Liver (tissue), 9 donors: Measurements from ENCODE around the gene ZNF786. TPM values are rescaled to one million over a fixed set of nuclear protein-coding genes. Genes with fewer than 3 reads are reported as not detected.

ENCODE experiments used
- DNase-seq: peaks from one replicate; pipeline ENCODE4 v3.0.0-alpha.2; 2017; ENCODE audit warnings: low spot score
- H3K27ac ChIP-seq, 2 donors: one replicate each; pipeline ENCODE4 v1.7.0; 2013; ENCODE audit warnings: inconsistent platforms in 2 of 2, low read length in 2 of 2, control low read depth in 1 of 2, low read depth in 1 of 2, mild to moderate bottlenecking in 1 of 2
- H3K27me3 ChIP-seq, 4 donors: one replicate each; pipeline versions ENCODE4 v1.6.1 to v1.7.0; 2013; ENCODE audit warnings: low read length in 3 of 4, inconsistent platforms in 1 of 4, mild to moderate bottlenecking in 1 of 4, moderate library complexity in 1 of 4; ENCODE audit not compliant: control insufficient read depth in 4 of 4, insufficient read depth in 4 of 4
- H3K36me3 ChIP-seq, 4 donors: one replicate each; pipeline versions ENCODE4 v1.6.1 to v1.7.0; 2013; ENCODE audit warnings: low read length in 3 of 4, mild to moderate bottlenecking in 3 of 4, low read depth in 1 of 4, moderate library complexity in 1 of 4; ENCODE audit not compliant: control insufficient read depth in 4 of 4, insufficient read depth in 3 of 4
- H3K4me1 ChIP-seq, 4 donors: one replicate each; pipeline versions ENCODE4 v1.6.1 to v1.7.0; 2013; ENCODE audit warnings: low read length in 3 of 4, mild to moderate bottlenecking in 3 of 4, moderate library complexity in 1 of 4; ENCODE audit not compliant: control insufficient read depth in 4 of 4, insufficient read depth in 4 of 4
- H3K4me3 ChIP-seq, 3 donors: one replicate each; pipeline versions ENCODE4 v1.6.1 to v1.7.0; 2013; ENCODE audit warnings: low read length in 3 of 3, control low read depth in 1 of 3, low read depth in 1 of 3, mild to moderate bottlenecking in 1 of 3
- H3K9ac ChIP-seq, 2 donors: one replicate each; pipeline ENCODE4 v1.7.0; 2013; ENCODE audit warnings: low read length in 2 of 2, mild to moderate bottlenecking in 2 of 2, moderate library complexity in 2 of 2, control low read depth in 1 of 2, low read depth in 1 of 2
- H3K9me3 ChIP-seq, 4 donors: one replicate each; pipeline versions ENCODE4 v1.6.1 to v1.7.0; 2013; ENCODE audit warnings: low read length in 3 of 4; ENCODE audit not compliant: control insufficient read depth in 4 of 4
- EGR1 ChIP-seq, 2 donors: IDR thresholded peaks; 2 replicates each; pipeline ENCODE4 v1.6.1; 2016 to 2018; ENCODE audit warnings: antibody characterized with exemption in 2 of 2, low read depth in 2 of 2
- GABPA ChIP-seq, 2 donors: IDR thresholded peaks in 1 of 2; conservative IDR thresholded peaks in 1 of 2; 2 replicates each; pipeline ENCODE4 v1.6.1; 2016; ENCODE audit warnings: antibody characterized with exemption in 2 of 2, mild to moderate bottlenecking in 1 of 2, moderate library complexity in 1 of 2
- HNF4A ChIP-seq, 2 donors: conservative IDR thresholded peaks; 2 replicates each; pipeline ENCODE4 v1.6.1; 2016; ENCODE audit warnings: antibody characterized with exemption in 2 of 2, mild to moderate bottlenecking in 2 of 2
- HNF4G ChIP-seq: IDR thresholded peaks from 2 replicates; pipeline ENCODE4 v1.6.1; 2016; ENCODE audit warnings: antibody characterized with exemption
- JUND ChIP-seq, 2 donors: IDR thresholded peaks; 2 replicates each; pipeline ENCODE4 v1.6.1; 2016; ENCODE audit warnings: antibody characterized with exemption in 2 of 2
- NR2F2 ChIP-seq: IDR thresholded peaks from 2 replicates; pipeline ENCODE4 v1.6.1; 2016; ENCODE audit warnings: antibody characterized with exemption
- RAD21 ChIP-seq, 2 donors: IDR thresholded peaks; 2 replicates each; pipeline ENCODE4 v1.6.1; 2016; ENCODE audit warnings: antibody characterized with exemption in 2 of 2, mild to moderate bottlenecking in 2 of 2
- SP1 ChIP-seq: IDR thresholded peaks from 2 replicates; pipeline ENCODE4 v1.6.1; 2018; ENCODE audit warnings: antibody characterized with exemption, mild to moderate bottlenecking
- TAF1 ChIP-seq: conservative IDR thresholded peaks from 2 replicates; pipeline ENCODE4 v1.6.1; 2016; ENCODE audit warnings: antibody characterized with exemption, mild to moderate bottlenecking
- YY1 ChIP-seq: IDR thresholded peaks from 2 replicates; pipeline ENCODE4 v1.6.1; 2016; ENCODE audit warnings: antibody characterized with exemption, mild to moderate bottlenecking
- whole genome bisulfite sequencing: extraction: QIAGEN DNeasy Blood & Tissue Kit; methylation state at CpG from one replicate; pipeline ENCODE4 v1.1.7; 2013; 5-methylcytosine and 5-hydroxymethylcytosine counted together
- polyA plus RNA-seq, 2 donors: library from polyadenylated mRNA; stranded (reverse) in 1 of 2; unstranded in 1 of 2; fragments of 200-250 nt in 1 of 2; fragments of >200 nt in 1 of 2; fragmentation: Nextera tagmentation in 1 of 2; extraction: Ambion mirVana in 1 of 2; gene quantifications; one replicate each; pipeline versions ENCODE4 v1.2.1 to v1.2.3, GENCODE V29; 2013 to 2015
- total RNA-seq, 2 donors: library from RNA; depleted of rRNA; stranded (reverse); fragments of >200 nt; gene quantifications; one replicate each; pipeline ENCODE4 v1.2.3, GENCODE V29; 2014
- TF ChIP-seq, protein P1 (sequence below): IDR thresholded peaks from 2 replicates; pipeline ENCODE4 v1.6.1; 2016; ENCODE audit warnings: antibody characterized with exemption
- TF ChIP-seq, protein P2 (sequence below): IDR thresholded peaks from 2 replicates; pipeline ENCODE4 v1.6.1; 2016; ENCODE audit warnings: antibody characterized with exemption, mild to moderate bottlenecking
- TF ChIP-seq, protein P3 (sequence below): IDR thresholded peaks from 2 replicates; pipeline ENCODE4 v1.6.1; 2016; ENCODE audit warnings: antibody characterized with exemption
- donor health status: healthy.
- donor health status: healthy.
- donor health status: healthy.
- donor health status: healthy.
- donor health status: healthy.

ZNF786 gene
- total and polyA plus RNA-seq, 4 donors = 1.0 to 5.9 (median 2.3) TPM

DNA sequence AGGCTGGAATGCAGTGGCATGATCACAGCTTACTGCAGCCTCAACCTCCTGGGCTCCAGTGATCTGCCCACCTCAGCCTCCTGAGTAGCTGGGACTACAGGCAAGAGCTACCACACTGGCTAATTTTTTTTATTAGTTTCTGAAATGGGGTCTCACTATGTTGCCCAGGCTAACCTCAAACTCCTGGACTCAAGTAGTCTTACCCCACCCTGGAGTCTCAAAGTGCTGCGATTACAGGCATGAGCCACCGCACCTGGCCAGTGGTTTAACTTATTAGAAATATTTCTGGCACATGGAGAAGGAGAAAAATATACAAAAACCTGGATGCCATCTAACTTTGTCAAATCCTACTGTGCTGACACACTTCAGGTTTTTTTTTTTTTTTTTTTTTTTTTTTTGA lies 15.2 kb downstream of the ZNF786 start:
- no peaks in the 10 kb centered on the region for H3K4me1 ChIP-seq
- H3K9ac ChIP-seq = no peak overlapping the region
- WGBS = 100% methylated on average over 2 of the region's 2 CpGs
- peaks cover 3 to 34% (median 19%) of the 10 kb centered on the region in 4 donors for H3K36me3 ChIP-seq
- DNase-seq = no peak
- H3K27ac ChIP-seq = no peak overlapping the region
- no peaks in the 10 kb centered on the region for H3K9me3 ChIP-seq
- H3K4me3 ChIP-seq = no peak overlapping the region
- no peaks in the 10 kb centered on the region for H3K27me3 ChIP-seq
- TF ChIP-seq, protein P1, sequence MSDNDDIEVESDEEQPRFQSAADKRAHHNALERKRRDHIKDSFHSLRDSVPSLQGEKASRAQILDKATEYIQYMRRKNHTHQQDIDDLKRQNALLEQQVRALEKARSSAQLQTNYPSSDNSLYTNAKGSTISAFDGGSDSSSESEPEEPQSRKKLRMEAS = no peak
- TF ChIP-seq, protein P2, sequence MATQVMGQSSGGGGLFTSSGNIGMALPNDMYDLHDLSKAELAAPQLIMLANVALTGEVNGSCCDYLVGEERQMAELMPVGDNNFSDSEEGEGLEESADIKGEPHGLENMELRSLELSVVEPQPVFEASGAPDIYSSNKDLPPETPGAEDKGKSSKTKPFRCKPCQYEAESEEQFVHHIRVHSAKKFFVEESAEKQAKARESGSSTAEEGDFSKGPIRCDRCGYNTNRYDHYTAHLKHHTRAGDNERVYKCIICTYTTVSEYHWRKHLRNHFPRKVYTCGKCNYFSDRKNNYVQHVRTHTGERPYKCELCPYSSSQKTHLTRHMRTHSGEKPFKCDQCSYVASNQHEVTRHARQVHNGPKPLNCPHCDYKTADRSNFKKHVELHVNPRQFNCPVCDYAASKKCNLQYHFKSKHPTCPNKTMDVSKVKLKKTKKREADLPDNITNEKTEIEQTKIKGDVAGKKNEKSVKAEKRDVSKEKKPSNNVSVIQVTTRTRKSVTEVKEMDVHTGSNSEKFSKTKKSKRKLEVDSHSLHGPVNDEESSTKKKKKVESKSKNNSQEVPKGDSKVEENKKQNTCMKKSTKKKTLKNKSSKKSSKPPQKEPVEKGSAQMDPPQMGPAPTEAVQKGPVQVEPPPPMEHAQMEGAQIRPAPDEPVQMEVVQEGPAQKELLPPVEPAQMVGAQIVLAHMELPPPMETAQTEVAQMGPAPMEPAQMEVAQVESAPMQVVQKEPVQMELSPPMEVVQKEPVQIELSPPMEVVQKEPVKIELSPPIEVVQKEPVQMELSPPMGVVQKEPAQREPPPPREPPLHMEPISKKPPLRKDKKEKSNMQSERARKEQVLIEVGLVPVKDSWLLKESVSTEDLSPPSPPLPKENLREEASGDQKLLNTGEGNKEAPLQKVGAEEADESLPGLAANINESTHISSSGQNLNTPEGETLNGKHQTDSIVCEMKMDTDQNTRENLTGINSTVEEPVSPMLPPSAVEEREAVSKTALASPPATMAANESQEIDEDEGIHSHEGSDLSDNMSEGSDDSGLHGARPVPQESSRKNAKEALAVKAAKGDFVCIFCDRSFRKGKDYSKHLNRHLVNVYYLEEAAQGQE = no peak

DNA sequence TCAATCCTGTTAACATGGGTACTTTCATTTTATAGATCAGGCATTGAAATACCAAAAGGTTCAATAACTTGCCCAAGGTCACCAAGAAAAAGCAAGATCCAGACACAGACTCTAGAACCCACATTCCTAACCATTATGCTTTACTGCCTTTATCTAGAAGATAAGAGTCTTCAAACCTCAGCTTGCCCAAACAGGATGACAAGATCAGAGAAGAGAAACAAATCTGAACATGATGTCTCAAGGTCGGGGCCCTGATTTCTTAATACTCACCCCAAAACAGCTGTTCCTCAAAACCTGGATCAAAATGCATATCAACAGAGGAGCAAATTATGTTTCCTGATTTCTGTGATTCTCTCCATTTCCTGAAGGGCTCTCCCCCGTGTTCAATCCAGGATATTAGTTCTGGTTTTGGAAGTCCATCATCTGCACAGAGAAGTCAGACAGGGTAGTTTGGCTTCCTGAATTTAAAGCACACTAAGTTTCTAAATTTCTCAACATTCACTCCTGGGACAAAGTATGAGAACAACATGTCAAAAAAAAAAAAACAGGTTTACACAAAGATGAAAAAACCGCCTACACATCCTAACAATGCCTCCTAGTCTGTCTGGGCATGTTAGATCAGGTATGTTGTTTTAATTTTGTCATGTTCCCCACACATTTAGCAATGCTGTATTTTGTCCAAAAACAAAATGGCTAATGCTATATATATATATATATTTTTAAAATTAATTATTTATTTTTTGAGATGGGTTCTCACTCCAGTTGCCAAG lies 16.2 kb downstream of the ZNF786 start:
- Histone ChIP-seq H3K36me3 (peaks cover 1 to 36% (median 20%) of the 10 kb centered on the region in 4 donors), H3K9ac (no peak overlapping the region), H3K27me3 (no peaks in the 10 kb centered on the region), H3K4me1 (no peaks in the 10 kb centered on the region), H3K9me3 (no peaks in the 10 kb centered on the region), H3K27ac (no peak overlapping the region), H3K4me3 (no peak overlapping the region)
- TF ChIP-seq YY1 = no peak
- TF ChIP-seq HNF4G = no peak
- TF ChIP-seq HNF4A (conservative IDR thresholded peaks at IDR 0.05) = no peak
- 86% methylated on average over 3 of the region's 3 CpGs for WGBS
- no peak for DNase-seq

DNA sequence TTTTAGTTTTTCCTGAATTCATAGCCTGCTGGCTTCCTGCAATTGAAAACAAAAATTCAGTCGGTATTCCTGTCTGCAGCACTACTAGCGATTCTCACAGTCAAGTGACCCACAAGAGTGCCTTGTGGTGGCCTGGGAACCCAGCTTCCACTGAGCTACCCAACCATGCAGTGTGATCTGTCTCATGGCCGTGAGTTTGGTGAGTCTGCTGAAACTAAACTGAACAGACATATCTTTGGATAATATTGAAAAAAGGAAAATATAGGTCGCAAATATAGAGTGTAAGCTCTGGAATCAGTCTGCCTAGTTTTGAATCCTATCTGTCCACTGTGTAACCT lies 18.1 kb downstream of the ZNF786 start:
- H3K4me1 ChIP-seq = no peaks in the 10 kb centered on the region
- 94% methylated on average over 4 of the region's 4 CpGs for WGBS
- no peak overlapping the region for H3K4me3 ChIP-seq
- no peak for TF ChIP-seq NR2F2
- no peak for TF ChIP-seq SP1
- no peak for TF ChIP-seq EGR1 (IDR thresholded peaks at IDR 0.05; ENCODE audit: low read depth in 2 of 2)
- no peak for TF ChIP-seq RAD21 (IDR thresholded peaks at IDR 0.05)
- no peak for TF ChIP-seq HNF4G
- TF ChIP-seq GABPA (IDR thresholded peaks at IDR 0.05 in 1 of 2, conservative IDR thresholded peaks at IDR 0.05 in 1 of 2) = no peak
- TF ChIP-seq TAF1 = no peak
- TF ChIP-seq, protein P1 = no peak
- TF ChIP-seq, protein P2 = no peak
- no peak for TF ChIP-seq JUND (IDR thresholded peaks at IDR 0.05)
- TF ChIP-seq HNF4A (conservative IDR thresholded peaks at IDR 0.05) = no peak
- TF ChIP-seq, protein P3, sequence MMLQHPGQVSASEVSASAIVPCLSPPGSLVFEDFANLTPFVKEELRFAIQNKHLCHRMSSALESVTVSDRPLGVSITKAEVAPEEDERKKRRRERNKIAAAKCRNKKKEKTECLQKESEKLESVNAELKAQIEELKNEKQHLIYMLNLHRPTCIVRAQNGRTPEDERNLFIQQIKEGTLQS = no peak
- H3K27ac ChIP-seq = no peak overlapping the region
- no peaks in the 10 kb centered on the region for H3K27me3 ChIP-seq
- peaks cover 1 to 38% (median 22%) of the 10 kb centered on the region in 4 donors for H3K36me3 ChIP-seq
- no peaks in the 10 kb centered on the region for H3K9me3 ChIP-seq
- H3K9ac ChIP-seq = no peak overlapping the region
- no peak for DNase-seq
